HS-5 (cell line): ENCODE measurements around the gene KMT2E.

ENCODE experiments used
- DNase-seq: peaks from one replicate; pipeline ENCODE4 v3.0.0-alpha.2; 2012; ENCODE audit warnings: low read depth

KMT2E gene

GRCh38 chr7:105087981-105088380, 74.0 kb downstream of the KMT2E start:
- no peak for DNase-seq

GRCh38 chr7:105088456-105088855, 74.5 kb downstream of the KMT2E start:
- DNase-seq, result no peak

- DNase-seq, result no peak
Measured at GRCh38 chr7:105094966-105095365, 81.0 kb downstream of the KMT2E start.

- no peak for DNase-seq
Measured at GRCh38 chr7:105096306-105096705, 82.3 kb downstream of the KMT2E start.

- DNase-seq, result peak; percentile 86
Measured at GRCh38 chr7:105097619-105098018, 83.6 kb downstream of the KMT2E start.

GRCh38 chr7:105098863-105099515, 85.0 kb downstream of the KMT2E start:
- no peak for DNase-seq

- DNase-seq, result no peak
Measured at GRCh38 chr7:105101864-105102263, 87.9 kb downstream of the KMT2E start.

- DNase-seq, result no peak
Measured at GRCh38 chr7:105102557-105103352, 88.8 kb downstream of the KMT2E start.

- DNase-seq, result no peak
Measured at GRCh38 chr7:105105579-105105978, 91.6 kb downstream of the KMT2E start.

- no peak for DNase-seq
Measured at GRCh38 chr7:105106473-105106872, 92.5 kb downstream of the KMT2E start.

GRCh38 chr7:105107458-105107857, 93.5 kb downstream of the KMT2E start:
- DNase-seq, result no peak

GRCh38 chr7:105112440-105113418, 98.7 kb downstream of the KMT2E start:
- DNase-seq, result no peak

- DNase-seq, result no peak
Measured at GRCh38 chr7:105118612-105119600, 104.9 kb downstream of the KMT2E start.

- DNase-seq, result no peak
Measured at GRCh38 chr7:105122619-105123018, 108.6 kb downstream of the KMT2E start.

- DNase-seq, result no peak
Measured at GRCh38 chr7:105125745-105126144, 111.7 kb downstream of the KMT2E start.

GRCh38 chr7:105126436-105126975, 112.5 kb downstream of the KMT2E start:
- DNase-seq, result no peak

GRCh38 chr7:105127179-105127578, 113.2 kb downstream of the KMT2E start:
- DNase-seq, result no peak

- DNase-seq, result no peak
Measured at GRCh38 chr7:105130048-105130447, 116.0 kb downstream of the KMT2E start.

- no peak for DNase-seq
Measured at GRCh38 chr7:105130580-105130979, 116.6 kb downstream of the KMT2E start.

GRCh38 chr7:105131033-105131656, 117.1 kb downstream of the KMT2E start:
- DNase-seq, result no peak
